ENCODE data around the gene SNX11.

The SNX11 gene

DNA sequence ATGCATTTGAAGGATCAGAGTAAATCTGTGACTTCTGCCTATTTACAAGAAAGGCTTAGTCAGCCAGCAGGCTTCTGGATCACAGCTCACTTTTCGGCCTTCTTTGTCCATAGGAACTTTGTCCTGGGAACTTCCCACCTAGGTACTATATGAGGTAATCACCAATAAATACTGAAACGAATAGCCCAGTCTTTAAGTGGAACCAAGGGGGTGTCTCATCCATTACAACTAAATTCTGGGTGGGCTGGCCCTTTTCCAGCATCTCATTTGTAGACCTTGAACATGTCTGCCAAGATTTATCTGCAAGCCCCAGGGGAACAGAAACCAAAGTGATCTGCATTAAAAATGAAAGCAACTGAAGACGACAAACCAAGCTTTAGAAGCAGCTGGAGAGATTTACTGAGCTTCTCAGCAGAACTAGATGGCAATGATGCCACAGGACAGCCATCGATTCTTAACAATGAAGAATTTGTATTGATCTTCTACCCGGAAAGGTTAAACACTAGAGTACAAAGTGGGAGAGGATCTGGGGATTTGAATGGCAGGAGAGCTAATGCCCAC is 55.5 kb downstream of the SNX11 start:
- DNase-seq: no peak

GRCh38 chr17:48163809-48164208 is 56.2 kb downstream of the SNX11 start:
- no peak for DNase-seq

DNA sequence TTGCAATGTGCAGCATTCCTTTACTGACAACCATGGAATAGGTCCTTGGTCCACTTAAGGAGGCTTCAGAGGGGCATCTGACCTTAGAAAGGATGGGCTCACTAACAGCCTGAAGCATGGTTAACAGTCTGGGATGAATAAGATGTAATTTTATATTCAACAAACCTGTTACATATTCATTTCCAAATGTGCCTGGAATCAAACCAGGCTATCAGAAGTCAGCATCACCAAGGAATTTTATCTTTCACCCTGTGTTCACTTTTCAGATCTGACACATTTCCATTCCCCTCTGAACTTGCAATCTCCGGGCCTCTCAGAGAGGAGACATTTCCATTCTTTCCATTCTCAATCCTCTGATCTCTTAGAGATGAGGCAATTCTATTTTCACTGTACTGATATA is 62.4 kb downstream of the SNX11 start:
- DNase-seq: no peak

Measured in GOT3 (cell line).